ENCODE data around the gene C10orf53. TPM values are rescaled to one million over a fixed set of nuclear protein-coding genes. Genes with fewer than 3 reads are reported as not detected.
"Not testable (repeated sequence)": the region's sequence is repeated elsewhere in the genome, so short reads cannot be mapped to it uniquely, and the experiment has no call there.

Gene C10orf53
- total RNA-seq, 4 donors from 2014 or later, result not detected

DNA sequence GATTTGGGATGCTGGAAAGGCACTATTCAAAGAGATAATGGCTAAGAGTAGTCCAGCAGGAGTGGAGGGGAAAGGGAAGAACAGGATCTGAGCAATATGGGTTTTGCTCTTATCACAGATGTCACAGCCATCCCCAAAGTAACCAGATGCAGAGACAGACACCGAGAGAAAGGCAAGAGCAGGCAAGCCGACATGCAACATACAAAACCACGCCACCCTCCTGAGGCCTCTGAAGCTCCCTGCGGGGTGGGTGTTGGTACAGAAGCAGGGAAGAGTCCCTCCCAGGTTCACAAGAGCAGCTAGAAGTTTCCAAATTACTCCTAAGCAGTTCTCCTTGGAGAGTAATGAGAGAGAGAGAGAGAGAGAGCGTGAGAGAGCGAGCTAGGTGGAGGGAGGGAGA, 10.8 kb upstream of the C10orf53 start:
- Histone ChIP-seq H3K4me1 (no peaks in the 10 kb centered on the region), H3K36me3 (no peaks in the 10 kb centered on the region), H3K27ac (no peak overlapping the region), H3K27me3 (peaks cover 5% of the 10 kb centered on the region), H3K9me3 (no peaks in the 10 kb centered on the region), H3K4me3 (no peak overlapping the region)
- peak in 1 of 2 donors; percentile 43 for DNase-seq (ENCODE audit: low spot score in 2 of 2)
- WGBS, result 52% methylated on average over 6 of the region's 6 CpGs
- TF ChIP-seq POLR2AphosphoS5 (IDR thresholded peaks at IDR 0.05) (no peak), POLR2A (IDR thresholded peaks at IDR 0.05) (no peak), EP300 (IDR thresholded peaks at IDR 0.05) (no peak)
- TF ChIP-seq, protein P1, sequence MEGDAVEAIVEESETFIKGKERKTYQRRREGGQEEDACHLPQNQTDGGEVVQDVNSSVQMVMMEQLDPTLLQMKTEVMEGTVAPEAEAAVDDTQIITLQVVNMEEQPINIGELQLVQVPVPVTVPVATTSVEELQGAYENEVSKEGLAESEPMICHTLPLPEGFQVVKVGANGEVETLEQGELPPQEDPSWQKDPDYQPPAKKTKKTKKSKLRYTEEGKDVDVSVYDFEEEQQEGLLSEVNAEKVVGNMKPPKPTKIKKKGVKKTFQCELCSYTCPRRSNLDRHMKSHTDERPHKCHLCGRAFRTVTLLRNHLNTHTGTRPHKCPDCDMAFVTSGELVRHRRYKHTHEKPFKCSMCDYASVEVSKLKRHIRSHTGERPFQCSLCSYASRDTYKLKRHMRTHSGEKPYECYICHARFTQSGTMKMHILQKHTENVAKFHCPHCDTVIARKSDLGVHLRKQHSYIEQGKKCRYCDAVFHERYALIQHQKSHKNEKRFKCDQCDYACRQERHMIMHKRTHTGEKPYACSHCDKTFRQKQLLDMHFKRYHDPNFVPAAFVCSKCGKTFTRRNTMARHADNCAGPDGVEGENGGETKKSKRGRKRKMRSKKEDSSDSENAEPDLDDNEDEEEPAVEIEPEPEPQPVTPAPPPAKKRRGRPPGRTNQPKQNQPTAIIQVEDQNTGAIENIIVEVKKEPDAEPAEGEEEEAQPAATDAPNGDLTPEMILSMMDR (IDR thresholded peaks at IDR 0.05), result no peak

GRCh38 chr10:49678827-49679479, 498 bp upstream of the C10orf53 start:
- Histone ChIP-seq H3K4me1 (peaks cover 4% of the 10 kb centered on the region), H3K27me3 (peaks cover 26% of the 10 kb centered on the region), H3K27ac (no peak overlapping the region), H3K4me3 (no peak overlapping the region), H3K9me3 (no peaks in the 10 kb centered on the region), H3K36me3 (no peaks in the 10 kb centered on the region)
- peak in 1 of 2 donors; percentile 40 for DNase-seq (ENCODE audit: low spot score in 2 of 2)
- TF ChIP-seq POLR2A (IDR thresholded peaks at IDR 0.05), result no peak
- no peak for TF ChIP-seq POLR2AphosphoS5 (IDR thresholded peaks at IDR 0.05)
- TF ChIP-seq, protein P1 (IDR thresholded peaks at IDR 0.05), result no peak
- TF ChIP-seq EP300 (IDR thresholded peaks at IDR 0.05), result no peak
- WGBS, result 15% methylated on average over 19 of the region's 19 CpGs

- DNase-seq (ENCODE audit: low spot score in 2 of 2); H3K36me3 ChIP-seq; H3K4me1 ChIP-seq; H3K4me3 ChIP-seq; H3K27ac ChIP-seq; H3K9me3 ChIP-seq: not testable (repeated sequence)
- WGBS, result 72% methylated on average over 5 of the region's 5 CpGs
- peaks cover 29% of the 10 kb centered on the region for H3K27me3 ChIP-seq
Observed at GRCh38 chr10:49682449-49682848, 3.0 kb downstream of the C10orf53 start.

DNA sequence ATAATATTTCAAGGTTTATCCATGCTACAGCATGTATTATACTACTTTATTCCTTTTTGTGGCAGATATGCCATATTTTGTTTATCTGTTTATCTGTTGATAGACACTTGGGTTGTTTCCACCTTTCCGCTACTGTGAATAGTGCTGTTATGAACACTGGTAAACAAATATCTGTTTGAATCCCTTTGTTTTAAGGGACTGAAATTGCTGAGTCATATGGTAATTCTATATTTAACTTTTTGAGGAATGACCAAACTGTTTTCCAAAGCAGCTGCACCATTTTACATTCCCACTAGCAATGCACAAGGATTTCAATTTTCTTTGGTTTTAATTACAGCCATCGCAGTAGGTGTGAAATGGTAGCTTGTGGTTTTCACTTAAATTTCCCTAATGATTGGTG, 3.4 kb downstream of the C10orf53 start:
- H3K4me3 ChIP-seq, result no peak overlapping the region
- H3K36me3 ChIP-seq, result no peaks in the 10 kb centered on the region
- 93% methylated on average over 2 of the region's 2 CpGs for WGBS
- peaks cover 4% of the 10 kb centered on the region for H3K4me1 ChIP-seq
- H3K27me3 ChIP-seq, result peaks cover 34% of the 10 kb centered on the region
- H3K27ac ChIP-seq, result no peak overlapping the region
- H3K9me3 ChIP-seq, result peaks cover 3% of the 10 kb centered on the region
- TF ChIP-seq POLR2A (IDR thresholded peaks at IDR 0.05) (no peak), POLR2AphosphoS5 (IDR thresholded peaks at IDR 0.05) (no peak), EP300 (IDR thresholded peaks at IDR 0.05) (no peak)
- TF ChIP-seq, protein P1 (IDR thresholded peaks at IDR 0.05), result no peak
- no peak for DNase-seq (ENCODE audit: low spot score in 2 of 2)

GRCh38 chr10:49686651-49687050, 7.2 kb downstream of the C10orf53 start:
- peaks cover 42% of the 10 kb centered on the region for H3K27me3 ChIP-seq
- TF ChIP-seq EP300 (IDR thresholded peaks at IDR 0.05), result no peak
- TF ChIP-seq, protein P1 (IDR thresholded peaks at IDR 0.05), result no peak
- no peak for TF ChIP-seq POLR2AphosphoS5 (IDR thresholded peaks at IDR 0.05)
- TF ChIP-seq POLR2A (IDR thresholded peaks at IDR 0.05), result no peak
- H3K27ac ChIP-seq, result no peak overlapping the region
- DNase-seq (ENCODE audit: low spot score in 2 of 2), result no peak
- no peaks in the 10 kb centered on the region for H3K36me3 ChIP-seq
- no peak overlapping the region for H3K4me3 ChIP-seq
- H3K9me3 ChIP-seq, result peaks cover 3% of the 10 kb centered on the region
- no peaks in the 10 kb centered on the region for H3K4me1 ChIP-seq
- WGBS, result 51% methylated on average over 4 of the region's 4 CpGs

All from suprapubic skin (tissue), 4 donors.